ENCODE measurements around the gene CARMIL1.

GRCh38 chr6:25639653-25640052 is 360.5 kb downstream of the CARMIL1 start:
- TF ChIP-seq POLR2A (IDR thresholded peaks at IDR 0.05) (no peak), CTCF (IDR thresholded peaks at IDR 0.05) (no peak)
